Thyroid gland (tissue), 4 donors: ENCODE measurements around the gene TTC39A. TPM values are rescaled to one million over a fixed set of nuclear protein-coding genes. Genes with fewer than 3 reads are reported as not detected.
A peak's percentile ranks its signal among the peaks of the same experiment; 100 is the strongest.

Experiments used
- DNase-seq, 2 donors: peaks; one replicate each; pipeline ENCODE4 v3.0.0-alpha.2; 2019
- H3K27ac ChIP-seq, 3 donors: fragments of 200-600 bp; sonication (generic); 1 replicate in 2 of 3; 2 replicates in 1 of 3; pipeline ENCODE4 v1.5.1; 2016 to 2019; ENCODE audit warnings: mild to moderate bottlenecking in 1 of 3, moderate library complexity in 1 of 3
- H3K27me3 ChIP-seq: fragments of 200-600 bp; sonication (generic); one replicate; pipeline ENCODE4 v1.5.1; 2019
- H3K36me3 ChIP-seq, 2 donors: fragments of 200-600 bp; sonication (generic); one replicate each; pipeline ENCODE4 v1.5.1; 2016 to 2019
- H3K4me1 ChIP-seq, 2 donors: fragments of 200-600 bp; sonication (generic); one replicate each; pipeline ENCODE4 v1.5.1; 2017 to 2019
- H3K4me3 ChIP-seq, 3 donors: fragments of 200-600 bp; sonication (generic); replicated peaks in 1 of 3; 1 replicate in 2 of 3; 2 replicates in 1 of 3; pipeline ENCODE4 v1.5.1; 2016; ENCODE audit warnings: mild to moderate bottlenecking in 1 of 3
- H3K9me3 ChIP-seq: fragments of 200-600 bp; sonication (generic); one replicate; pipeline ENCODE4 v1.5.1; 2017
- POLR2A ChIP-seq, 2 donors: fragments of 450-650 bp; IDR thresholded peaks; one replicate each; pipeline ENCODE4 v1.6.1; 2017; ENCODE audit warnings: antibody characterized with exemption in 2 of 2, mild to moderate bottlenecking in 2 of 2, moderate library complexity in 1 of 2
- WGBS, 2 donors: methylation state at CpG; one replicate each; pipeline ENCODE4 v1.1.5; 2017; 5-methylcytosine and 5-hydroxymethylcytosine counted together
- intact Hi-C: fragments of 100-400 bp; cut with DNase I; formaldehyde crosslinking; loops from one replicate; pipeline ENCODE4 v1.15.1; 2023
- total RNA-seq, 4 donors: library from RNA; depleted of rRNA; stranded (reverse); fragments of >200 nt; gene quantifications; one replicate each; pipeline ENCODE4 v1.2.3, GENCODE V29; 2016
- TF ChIP-seq, protein P1 (sequence below), 6 experiments: fragments of 200-600 bp in 3 of 6; fragments of 450-650 bp in 3 of 6; sonication (generic) in 3 of 6; IDR thresholded peaks; one replicate each; pipeline ENCODE4 v1.5.1; 2016 to 2019; ENCODE audit warnings: antibody characterized with exemption in 6 of 6, mild to moderate bottlenecking in 2 of 6, inconsistent platforms in 1 of 6, moderate library complexity in 1 of 6

Gene TTC39A
- total RNA-seq, 4 donors from 2014 or later: 13.6 to 56.0 (median 33.5) TPM

GRCh38 chr1:51299185-51299885 lies 31.0 kb downstream of the TTC39A start:
- intact Hi-C loops: loop anchor here (5.0 to 10.0 kb wide), 2 partner anchors 65 to 107 kb away; partner anchors contain the start of gene RNF11
- no peak for DNase-seq
- Histone ChIP-seq H3K27me3 (no peaks in the 10 kb centered on the region), H3K4me1 (peaks cover 6 to 7% of the 10 kb centered on the region in 2 donors), H3K9me3 (no peaks in the 10 kb centered on the region), H3K36me3 (no peaks in the 10 kb centered on the region), H3K4me3 (no peak overlapping the region), H3K27ac (no peak overlapping the region)
- WGBS, 2 donors: 93 to 97% methylated on average over 9 to 11 of the region's 11 CpGs
- TF ChIP-seq POLR2A (IDR thresholded peaks at IDR 0.05): no peak
- TF ChIP-seq, protein P1, sequence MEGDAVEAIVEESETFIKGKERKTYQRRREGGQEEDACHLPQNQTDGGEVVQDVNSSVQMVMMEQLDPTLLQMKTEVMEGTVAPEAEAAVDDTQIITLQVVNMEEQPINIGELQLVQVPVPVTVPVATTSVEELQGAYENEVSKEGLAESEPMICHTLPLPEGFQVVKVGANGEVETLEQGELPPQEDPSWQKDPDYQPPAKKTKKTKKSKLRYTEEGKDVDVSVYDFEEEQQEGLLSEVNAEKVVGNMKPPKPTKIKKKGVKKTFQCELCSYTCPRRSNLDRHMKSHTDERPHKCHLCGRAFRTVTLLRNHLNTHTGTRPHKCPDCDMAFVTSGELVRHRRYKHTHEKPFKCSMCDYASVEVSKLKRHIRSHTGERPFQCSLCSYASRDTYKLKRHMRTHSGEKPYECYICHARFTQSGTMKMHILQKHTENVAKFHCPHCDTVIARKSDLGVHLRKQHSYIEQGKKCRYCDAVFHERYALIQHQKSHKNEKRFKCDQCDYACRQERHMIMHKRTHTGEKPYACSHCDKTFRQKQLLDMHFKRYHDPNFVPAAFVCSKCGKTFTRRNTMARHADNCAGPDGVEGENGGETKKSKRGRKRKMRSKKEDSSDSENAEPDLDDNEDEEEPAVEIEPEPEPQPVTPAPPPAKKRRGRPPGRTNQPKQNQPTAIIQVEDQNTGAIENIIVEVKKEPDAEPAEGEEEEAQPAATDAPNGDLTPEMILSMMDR (IDR thresholded peaks at IDR 0.05): no peak

GRCh38 chr1:51298322-51298705 lies 32.0 kb downstream of the TTC39A start:
- 90 to 94% methylated on average over 4 of the region's 4 CpGs for WGBS, 2 donors
- Histone ChIP-seq H3K27ac (no peak overlapping the region), H3K4me3 (no peak overlapping the region), H3K36me3 (no peaks in the 10 kb centered on the region), H3K27me3 (no peaks in the 10 kb centered on the region), H3K4me1 (peaks cover 6 to 7% of the 10 kb centered on the region in 2 donors), H3K9me3 (no peaks in the 10 kb centered on the region)
- TF ChIP-seq POLR2A (IDR thresholded peaks at IDR 0.05): no peak
- TF ChIP-seq, protein P1 (IDR thresholded peaks at IDR 0.05): no peak
- intact Hi-C loops: loop anchor here (5.0 to 10.0 kb wide), 2 partner anchors 64 to 106 kb away; partner anchors contain the start of gene RNF11
- no peak for DNase-seq

DNA sequence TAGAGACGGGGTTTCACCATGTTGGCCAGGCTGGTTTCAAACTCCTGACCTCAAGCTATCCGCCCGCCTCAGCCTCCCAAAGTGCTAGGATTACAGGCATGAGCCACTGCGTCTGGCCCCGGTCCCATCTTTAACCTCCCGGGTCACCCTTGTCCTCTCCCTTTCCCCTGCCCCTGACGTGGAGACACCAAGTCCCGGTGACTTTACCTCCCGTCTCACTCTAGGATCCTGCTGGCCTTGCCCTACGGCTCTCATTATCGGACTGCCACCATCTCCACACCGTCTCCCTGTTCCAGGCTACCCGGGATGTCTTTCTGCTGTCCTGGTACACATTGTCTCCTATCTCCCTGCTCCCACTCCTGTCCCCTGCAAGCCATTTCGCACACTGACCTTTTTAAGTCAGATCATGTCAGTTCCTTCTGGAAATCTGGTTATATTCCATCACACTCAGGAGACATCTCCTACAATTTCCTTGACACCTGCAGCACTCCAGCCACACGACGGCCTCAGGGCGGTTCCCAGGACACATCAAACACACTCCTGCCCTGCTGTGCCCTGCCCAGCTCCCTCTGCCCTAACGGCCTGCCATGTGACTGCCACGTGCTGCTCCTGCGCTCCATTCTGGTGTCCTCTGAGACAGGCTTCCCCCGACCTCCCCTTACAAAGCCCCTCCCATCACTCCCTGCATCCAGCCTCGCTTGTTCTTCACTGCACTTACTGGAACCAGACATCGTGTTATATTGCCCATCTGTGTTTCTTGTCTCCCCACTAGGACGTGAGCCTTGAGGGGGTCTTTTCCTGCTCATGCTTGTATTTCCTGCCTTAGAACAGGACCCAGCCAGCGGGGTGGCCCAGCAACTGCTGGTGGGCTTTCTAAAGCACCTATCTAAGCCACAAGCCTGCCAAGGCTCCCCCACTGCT lies 32.7 kb downstream of the TTC39A start:
- H3K27ac ChIP-seq: peak overlapping the region in 1 of 3 donors; percentile 46
- intact Hi-C loops: loop anchor here (5.0 to 10.0 kb wide), 2 partner anchors 63 to 105 kb away; partner anchors contain the start of gene RNF11

DNA sequence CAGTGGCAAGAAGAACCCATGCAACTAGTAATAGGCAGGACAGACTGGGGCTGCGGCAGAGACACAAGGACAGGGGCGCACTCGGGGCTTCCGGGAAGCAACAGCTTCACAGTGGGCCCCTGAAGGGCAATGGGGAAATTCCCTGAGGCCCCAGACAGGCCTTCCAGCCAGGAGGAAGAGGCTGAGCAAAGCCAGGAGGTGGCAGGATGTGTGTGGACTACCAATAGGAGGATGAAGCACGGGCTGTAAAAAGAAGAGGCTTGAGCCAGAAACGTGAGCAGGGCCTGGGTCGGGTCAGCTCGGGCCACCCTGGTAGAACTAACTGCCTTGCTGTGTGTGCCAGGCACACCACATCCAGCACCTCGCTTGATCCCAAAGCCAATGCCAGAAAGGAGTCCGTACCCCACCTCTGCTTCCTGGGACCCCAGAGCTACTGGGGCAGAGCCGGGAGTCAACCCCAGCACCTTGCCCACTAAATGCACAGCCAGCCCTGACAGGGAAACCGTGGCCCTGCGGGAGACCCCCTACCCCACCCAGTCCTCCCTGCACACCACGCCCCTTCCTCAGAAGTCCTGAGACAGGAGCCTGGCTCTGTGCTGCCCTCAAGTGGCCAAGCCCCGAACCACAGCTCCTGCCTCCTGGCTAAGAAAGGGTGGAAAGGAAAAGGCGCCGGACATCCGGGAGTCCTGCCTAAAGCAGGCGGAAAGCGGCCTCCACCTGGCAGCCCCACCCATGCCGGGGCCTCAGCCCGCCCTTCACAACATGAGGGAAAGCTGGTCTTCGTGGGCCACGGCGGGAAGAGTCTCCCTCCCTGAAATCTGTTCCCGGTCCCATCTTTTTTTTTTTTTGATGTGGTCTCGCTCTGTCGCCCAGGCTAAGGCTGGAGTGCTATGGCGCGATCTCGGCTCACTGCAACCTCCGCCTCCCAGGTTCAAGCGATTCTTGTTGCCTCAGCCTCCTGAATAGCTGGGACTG lies 33.7 kb downstream of the TTC39A start:
- 13 to 18% methylated on average over 27 of the region's 33 CpGs for WGBS, 2 donors
- H3K27ac ChIP-seq: peak overlapping the region in 1 of 3 donors; percentile 46
- H3K4me3 ChIP-seq: peak overlapping the region in 2 of 3 donors; percentile 28 to 33
- H3K27me3 ChIP-seq: no peaks in the 10 kb centered on the region
- TF ChIP-seq, protein P1 (IDR thresholded peaks at IDR 0.05): peak; percentile 85 to 98 (median 93)
- TF ChIP-seq POLR2A (IDR thresholded peaks at IDR 0.05): peak in 1 of 2 donors; percentile 5
- no peaks in the 10 kb centered on the region for H3K36me3 ChIP-seq
- no peaks in the 10 kb centered on the region for H3K9me3 ChIP-seq
- peaks cover 6 to 7% of the 10 kb centered on the region in 2 donors for H3K4me1 ChIP-seq
- intact Hi-C loops: loop anchor here (5.0 to 10.0 kb wide), 2 partner anchors 62 to 104 kb away; partner anchors contain the start of gene RNF11
- peak; percentile 86 for DNase-seq

More for the DNA sequence above, 32.7 kb downstream of the TTC39A start:
- no peak for TF ChIP-seq POLR2A (IDR thresholded peaks at IDR 0.05)
- TF ChIP-seq, protein P1 (IDR thresholded peaks at IDR 0.05): no peak
- Histone ChIP-seq H3K4me3 (peak overlapping the region in 2 of 3 donors; percentile 28 to 33), H3K27me3 (no peaks in the 10 kb centered on the region), H3K36me3 (no peaks in the 10 kb centered on the region), H3K9me3 (no peaks in the 10 kb centered on the region), H3K4me1 (peaks cover 6 to 7% of the 10 kb centered on the region in 2 donors)
- WGBS, 2 donors: 83 to 84% methylated on average over 25 of the region's 25 CpGs
- no peak for DNase-seq
